GM19193 (cell line): ENCODE measurements around the gene NLGN1.

Source experiments
- POLR2A ChIP-seq: IDR thresholded peaks from 4 replicates; pipeline ENCODE4 v1.6.1; 2011; ENCODE audit not compliant: insufficient read depth, insufficient read length; ENCODE audit errors: extremely low read depth

The NLGN1 gene

DNA sequence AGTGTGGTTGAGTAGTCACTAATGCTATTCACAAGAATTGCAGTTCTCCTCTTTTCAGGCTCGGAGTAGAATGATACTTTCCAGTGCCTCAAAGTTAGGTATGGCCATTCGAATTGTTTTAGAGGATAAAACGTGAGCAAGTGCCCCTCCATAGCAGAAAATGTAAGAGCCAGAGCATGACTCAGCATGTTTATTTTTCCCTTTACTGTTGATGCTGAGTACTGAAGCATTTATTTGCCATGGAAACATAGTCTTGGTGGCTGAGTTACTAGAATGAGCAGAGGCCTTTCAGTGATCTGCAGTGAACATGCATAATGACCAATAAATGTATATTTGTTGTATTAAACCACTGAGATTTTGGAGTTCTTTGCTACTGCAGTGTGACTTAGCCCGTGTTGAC, 540.6 kb downstream of the NLGN1 start:
- TF ChIP-seq POLR2A: no peak

DNA sequence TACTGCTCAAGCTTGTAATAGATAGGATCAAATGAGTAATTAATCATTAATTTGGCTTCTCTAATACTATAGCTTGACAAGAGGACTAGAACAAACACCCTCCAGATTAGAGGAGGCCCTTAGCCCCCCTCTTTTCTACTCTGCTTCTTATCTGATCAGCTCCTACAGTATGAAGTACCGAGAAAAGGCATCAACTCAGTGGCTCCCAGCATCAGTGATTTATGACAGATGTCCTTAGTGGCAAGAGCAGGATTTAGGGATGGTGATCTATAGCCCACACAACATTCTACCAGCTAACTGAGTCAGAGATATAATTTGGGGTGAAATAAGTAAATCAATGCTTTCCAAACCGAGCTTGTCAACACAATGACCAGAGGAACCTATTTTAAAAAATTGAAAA, 541.1 kb downstream of the NLGN1 start:
- TF ChIP-seq POLR2A: no peak

DNA sequence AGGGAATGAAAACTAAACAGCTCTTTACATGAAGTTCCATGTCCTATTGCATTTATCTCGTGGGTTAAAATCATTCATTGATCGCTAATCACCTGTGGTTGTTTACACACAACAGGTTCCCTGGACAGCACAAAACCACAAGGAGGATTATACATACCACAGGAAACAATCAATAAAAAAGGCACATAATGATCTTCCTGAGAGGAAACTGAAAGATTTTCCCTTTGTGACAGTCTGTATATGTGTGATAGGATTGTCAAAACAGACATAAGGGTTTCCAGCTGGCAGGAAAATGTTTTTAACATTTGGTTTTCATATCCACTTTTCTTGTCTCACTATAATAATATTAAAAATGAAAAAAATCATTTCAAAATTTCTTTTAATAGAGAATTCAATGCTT, 541.8 kb downstream of the NLGN1 start:
- TF ChIP-seq POLR2A: no peak

DNA sequence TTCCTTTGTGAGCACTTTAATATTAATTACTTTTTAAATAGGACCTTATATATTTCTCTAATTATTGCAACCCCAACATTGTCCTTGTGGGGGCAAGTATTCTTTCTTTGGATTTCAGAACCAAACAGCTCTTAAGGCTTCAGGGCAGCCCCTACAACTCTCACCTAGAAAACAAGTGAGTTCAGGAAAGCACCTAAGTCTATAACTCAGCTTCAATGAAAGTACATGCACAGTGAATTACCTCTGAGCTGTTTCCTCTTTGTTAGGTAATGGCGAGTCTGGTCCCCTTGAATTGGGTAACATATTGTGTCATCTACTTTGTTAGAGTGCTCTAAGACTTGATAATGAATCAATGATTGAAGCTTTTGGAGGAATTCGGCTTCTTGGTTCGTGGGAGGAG, 545.7 kb downstream of the NLGN1 start:
- TF ChIP-seq POLR2A: no peak

DNA sequence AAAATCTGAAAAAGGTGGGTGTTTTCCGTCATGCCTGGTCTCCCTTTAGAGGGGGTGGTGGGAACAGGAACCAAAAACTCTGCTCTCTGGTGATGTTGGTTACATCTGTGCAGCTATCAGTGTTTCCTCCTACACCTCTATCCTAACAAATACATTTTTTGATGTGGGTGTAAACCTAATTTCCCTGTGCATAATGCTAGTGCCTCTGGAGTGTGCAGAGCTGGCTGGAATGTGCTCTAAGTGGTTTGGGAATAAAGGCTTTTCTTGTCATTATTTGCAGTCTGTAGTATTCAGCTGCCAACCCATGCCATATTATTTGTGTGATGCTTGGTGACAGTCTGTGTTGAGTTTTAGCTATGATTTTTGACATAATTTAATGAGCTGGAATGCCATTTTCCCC, 547.6 kb downstream of the NLGN1 start:
- no peak for TF ChIP-seq POLR2A

DNA sequence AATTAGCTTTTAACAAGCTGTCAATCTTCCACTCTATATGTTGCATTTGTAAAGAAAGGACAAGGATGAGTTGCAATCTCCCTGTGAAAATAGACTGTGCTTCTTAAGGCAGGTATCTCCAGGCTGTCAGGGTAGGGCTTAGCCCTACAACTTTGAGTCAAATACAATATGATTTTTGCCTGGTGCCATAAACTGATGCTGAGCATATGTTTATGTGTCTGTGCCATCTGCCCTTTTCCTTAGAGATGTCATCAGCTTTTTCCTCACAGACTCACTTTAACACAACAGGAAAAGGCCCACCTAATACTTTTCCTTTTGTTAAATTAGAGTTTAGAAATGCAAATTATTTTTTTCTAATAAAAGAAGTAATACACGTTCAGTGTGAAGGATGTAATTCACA, 548.3 kb downstream of the NLGN1 start:
- TF ChIP-seq POLR2A: no peak

DNA sequence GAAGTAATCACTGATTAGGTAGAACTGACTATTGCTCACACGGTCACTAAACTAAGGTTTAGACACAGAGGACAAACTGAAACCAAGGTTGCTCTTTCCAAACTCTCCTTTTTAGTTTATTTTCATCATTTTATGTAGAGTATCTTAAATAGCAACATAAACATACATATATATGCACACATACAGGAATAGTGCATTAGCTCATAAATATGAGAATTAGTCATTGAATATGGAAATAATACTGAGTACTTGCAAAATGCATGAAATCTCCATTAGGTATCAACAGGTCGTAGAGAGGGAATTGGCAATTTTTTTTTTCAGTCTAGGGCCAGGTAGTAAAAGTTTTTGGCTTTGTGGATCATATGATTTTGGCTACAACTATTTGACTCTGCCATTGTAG, 557.1 kb downstream of the NLGN1 start:
- TF ChIP-seq POLR2A: no peak

DNA sequence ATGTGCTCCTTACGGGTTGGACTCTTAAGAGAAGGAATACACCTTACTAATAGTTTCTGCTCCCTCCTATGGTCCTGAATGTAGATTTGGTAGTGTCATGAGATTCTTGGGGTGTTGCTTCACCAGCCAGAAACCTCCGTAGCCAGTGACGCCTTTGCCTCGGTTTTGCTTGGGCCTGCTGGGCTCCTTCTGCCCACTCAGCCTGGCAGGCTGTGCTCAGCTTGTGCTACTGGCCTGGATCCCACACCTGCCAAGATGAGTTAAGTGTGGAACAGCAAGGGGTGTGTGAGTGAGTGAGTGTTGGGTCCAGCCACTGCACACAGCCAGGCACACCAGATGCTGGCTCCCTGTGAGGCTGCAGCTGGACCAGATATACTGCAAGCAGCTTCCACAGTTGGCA, 560.1 kb downstream of the NLGN1 start:
- no peak for TF ChIP-seq POLR2A

DNA sequence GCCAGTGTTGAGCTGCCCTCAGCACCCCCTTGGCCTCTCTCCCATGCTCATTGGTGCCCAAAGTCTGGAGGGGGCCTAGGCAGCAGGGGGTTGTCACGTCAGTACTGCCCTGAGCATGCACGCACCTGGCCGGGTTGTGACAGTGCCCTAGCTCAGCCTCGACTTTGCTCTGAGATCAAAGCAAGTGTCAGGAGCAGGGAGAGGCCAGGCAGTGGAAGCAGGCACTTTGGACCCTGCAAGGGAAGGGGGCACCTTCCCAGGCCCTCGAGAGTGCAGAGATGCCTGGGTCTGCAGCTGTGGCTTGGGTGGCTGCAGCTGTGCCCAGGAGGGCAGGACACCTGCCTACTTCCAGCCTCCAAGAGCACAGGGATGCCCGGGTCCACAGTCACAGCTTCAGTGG, 561.3 kb downstream of the NLGN1 start:
- TF ChIP-seq POLR2A: no peak

DNA sequence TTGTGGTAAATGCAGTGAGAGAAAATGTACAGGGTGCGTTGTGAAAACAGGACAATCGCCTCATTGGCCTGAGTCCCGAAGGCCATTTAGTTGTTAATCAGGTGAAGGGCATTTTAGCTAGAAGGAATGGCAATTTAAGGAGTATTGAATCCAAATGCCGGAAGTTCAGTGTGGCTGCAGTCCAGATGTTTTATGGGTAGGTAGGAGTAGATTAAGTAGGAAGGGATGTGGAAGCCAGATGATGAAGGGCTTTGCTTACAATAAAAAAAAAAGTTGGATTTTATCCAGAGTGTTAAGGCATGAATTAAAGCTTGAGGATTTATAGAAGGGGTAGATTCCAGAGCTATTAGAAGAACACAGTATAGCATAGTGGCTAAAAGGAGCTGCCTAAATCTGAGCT, 572.7 kb downstream of the NLGN1 start:
- TF ChIP-seq POLR2A: no peak

DNA sequence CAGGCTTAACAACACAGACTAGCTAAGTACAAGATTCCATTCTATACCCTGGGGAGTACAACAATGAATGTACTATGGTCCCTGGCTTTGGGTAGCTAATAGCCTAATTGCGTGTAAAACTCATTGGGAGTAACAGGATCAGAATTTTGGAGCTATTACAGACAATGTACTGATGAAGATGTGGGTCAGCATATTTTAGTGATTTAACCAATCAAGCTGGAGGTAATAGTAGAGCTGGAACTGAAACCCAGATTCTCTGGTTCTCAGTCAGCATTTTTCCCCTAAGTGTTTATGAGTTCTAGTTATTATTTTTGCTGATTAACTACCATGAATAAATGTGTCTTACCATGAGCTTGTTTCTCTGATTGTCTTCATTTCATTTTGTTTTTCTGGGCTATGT, 578.7 kb downstream of the NLGN1 start:
- no peak for TF ChIP-seq POLR2A

DNA sequence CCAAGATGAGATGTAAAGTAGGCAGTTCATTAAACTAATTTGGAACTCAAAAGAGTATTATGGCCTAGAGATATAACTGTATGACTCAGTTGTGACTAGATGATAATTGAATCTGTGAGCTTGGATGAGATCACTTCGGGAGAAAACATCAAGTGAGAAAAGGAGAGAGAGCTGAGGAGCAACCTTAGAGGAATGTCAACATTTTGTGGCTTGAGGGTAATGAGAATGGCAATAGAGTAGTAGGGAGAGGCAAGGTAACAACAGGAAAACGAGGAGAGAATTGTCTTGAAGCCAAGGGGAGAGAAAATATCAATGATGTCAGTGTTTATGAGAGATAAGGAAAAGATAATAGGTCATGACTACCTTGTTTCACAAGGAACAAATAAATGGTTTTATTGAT, 580.2 kb downstream of the NLGN1 start:
- no peak for TF ChIP-seq POLR2A

DNA sequence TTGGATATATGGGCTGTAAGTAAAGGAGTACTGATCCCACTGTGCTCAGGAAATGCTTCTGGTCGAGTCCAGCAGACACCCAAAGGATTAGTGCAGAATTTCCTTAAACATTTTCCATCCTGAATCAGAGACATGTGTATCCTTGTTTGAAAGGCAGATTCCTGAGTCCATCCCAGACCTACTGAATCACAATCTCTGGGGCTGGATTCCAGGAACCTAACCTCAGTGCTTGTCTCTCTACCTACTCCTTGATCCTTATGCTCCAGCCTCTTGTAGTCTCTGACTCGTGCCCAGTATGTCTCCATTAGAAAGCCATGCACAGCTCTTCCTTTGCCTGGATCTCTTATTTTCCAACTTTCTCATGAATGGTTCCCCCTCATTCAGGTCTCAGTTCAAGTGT, 585.8 kb downstream of the NLGN1 start:
- TF ChIP-seq POLR2A: no peak

DNA sequence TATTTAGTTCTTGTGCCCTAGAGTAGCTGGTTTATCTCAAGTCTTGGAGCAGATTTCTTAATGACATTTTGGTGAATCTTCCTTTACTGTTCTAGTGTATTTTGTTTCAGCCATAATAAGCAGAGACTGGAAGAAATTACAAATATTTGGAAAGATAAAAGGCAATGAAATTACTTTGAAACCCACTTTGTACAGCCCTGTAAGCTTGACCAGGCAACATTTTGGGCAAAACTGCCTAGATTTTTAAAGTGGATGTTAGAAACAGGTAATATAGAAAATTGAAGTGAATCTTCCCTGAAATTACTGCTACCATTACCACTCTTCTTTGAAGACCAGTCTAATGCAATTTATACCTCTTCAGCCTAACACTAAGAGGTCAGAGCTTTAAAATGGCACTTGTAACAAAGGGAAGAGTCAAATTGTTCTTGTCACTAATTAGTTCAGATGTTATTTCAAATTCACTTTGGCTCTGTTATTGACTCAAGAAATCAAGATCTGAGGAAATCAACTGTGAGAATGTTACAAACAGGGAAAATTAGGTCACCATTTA, 589.4 kb downstream of the NLGN1 start:
- TF ChIP-seq POLR2A: no peak

DNA sequence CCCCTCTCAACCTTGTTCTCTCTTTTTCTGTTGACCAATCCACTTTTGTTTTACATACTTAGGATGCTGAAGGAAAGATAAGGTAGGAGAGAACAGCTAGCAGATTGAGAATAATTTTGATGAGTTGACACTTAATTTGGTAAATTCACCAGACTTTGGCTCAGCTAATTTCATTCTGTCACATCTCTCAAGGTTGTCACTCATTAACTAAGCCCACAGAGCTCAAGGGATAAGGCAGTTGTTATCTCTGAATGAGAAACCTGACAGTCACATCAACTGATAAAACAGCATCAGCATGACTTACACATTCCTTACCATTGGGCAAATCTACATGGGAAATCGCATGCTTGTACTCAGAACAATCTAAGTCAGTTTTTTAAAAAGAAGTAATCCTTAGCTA, 591.4 kb downstream of the NLGN1 start:
- no peak for TF ChIP-seq POLR2A

DNA sequence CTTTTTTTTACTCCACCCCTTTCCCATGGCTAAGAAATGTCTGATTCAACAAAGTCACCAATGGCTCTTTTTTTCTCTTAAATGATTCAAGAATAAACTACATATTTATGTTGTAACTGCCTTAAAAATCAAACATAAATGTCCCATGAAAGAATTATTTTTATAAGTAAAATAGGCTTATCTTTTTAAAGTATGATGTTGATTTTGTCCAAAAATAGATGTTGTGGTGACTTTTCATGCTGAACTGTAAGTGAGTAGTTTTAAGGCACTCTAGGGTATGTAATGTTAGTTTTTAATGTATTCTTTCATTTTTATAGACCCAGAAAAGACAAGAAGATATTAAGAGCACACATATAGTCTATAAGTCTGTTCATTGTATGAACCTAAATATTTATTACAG, 594.9 kb downstream of the NLGN1 start:
- TF ChIP-seq POLR2A: no peak

DNA sequence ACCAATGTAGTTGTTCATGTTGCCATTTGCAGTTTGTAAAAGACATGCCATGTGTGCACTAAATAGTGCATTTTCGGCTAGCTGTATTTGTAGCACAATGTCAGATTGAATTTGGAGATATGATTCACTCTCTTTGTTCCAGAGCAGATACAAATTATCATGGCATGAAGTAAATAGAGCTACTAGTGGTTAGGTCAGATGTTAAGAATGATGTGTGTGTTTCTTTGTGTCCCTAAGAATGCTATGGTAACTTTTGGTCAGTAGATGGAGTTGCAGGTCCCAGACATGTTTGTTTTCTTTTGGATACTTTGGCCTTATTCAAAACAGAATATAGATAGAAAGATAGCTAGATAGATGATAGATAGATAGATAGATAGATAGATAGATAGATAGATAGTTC, 595.8 kb downstream of the NLGN1 start:
- no peak for TF ChIP-seq POLR2A
